CD4-positive, CD25-positive, alpha-beta regulatory T cell (primary cell): ENCODE measurements around the gene OR2G6. TPM values are rescaled to one million over a fixed set of nuclear protein-coding genes. Genes with fewer than 3 reads are reported as not detected.

Source experiments
- polyA plus RNA-seq, 4 donors: library from polyadenylated mRNA; unstranded; fragments of 300-500 nt; fragmentation: Illumina TruSeq; gene quantifications; one replicate each; pipeline ENCODE4 v1.2.3, GENCODE V29; 2021
- total RNA-seq: library from RNA; stranded (reverse); gene quantifications from one replicate; pipeline ENCODE4 v1.2.3, GENCODE V29; 2022

The OR2G6 gene
- total and polyA plus RNA-seq, 5 donors from 2014 or later = not detected

Other genes starting within 250 kb of the OR2G6 start
- gene OR2T33, start 230.1 kb upstream of the OR2G6 start, total RNA-seq = not detected
- gene OR2T33, start 230.1 kb upstream of the OR2G6 start, polyA plus RNA-seq = not detected
- gene OR2T12, start 204.6 kb upstream of the OR2G6 start, total RNA-seq = not detected
- not detected for gene OR2T12, start 204.6 kb upstream of the OR2G6 start, polyA plus RNA-seq
- not detected for gene OR2M7, start 183.5 kb upstream of the OR2G6 start, total RNA-seq
- gene OR2M7, start 183.5 kb upstream of the OR2G6 start, polyA plus RNA-seq = not detected
- gene OR14C36, start 159.3 kb upstream of the OR2G6 start, total RNA-seq = not detected
- not detected for gene OR14C36, start 159.3 kb upstream of the OR2G6 start, polyA plus RNA-seq
- gene OR2T4, start 146.4 kb upstream of the OR2G6 start, total RNA-seq = not detected
- gene OR2T4, start 146.4 kb upstream of the OR2G6 start, polyA plus RNA-seq = not detected
- gene OR2T6, start 132.3 kb upstream of the OR2G6 start, total RNA-seq = not detected
- not detected for gene OR2T6, start 132.3 kb upstream of the OR2G6 start, polyA plus RNA-seq
- not detected for gene OR2T1, start 105.0 kb upstream of the OR2G6 start, total RNA-seq
- not detected for gene OR2T1, start 105.0 kb upstream of the OR2G6 start, polyA plus RNA-seq
- gene OR2T2, start 62.4 kb upstream of the OR2G6 start, total RNA-seq = not detected
- not detected for gene OR2T2, start 62.4 kb upstream of the OR2G6 start, polyA plus RNA-seq
- gene OR2T3, start 34.7 kb upstream of the OR2G6 start, total RNA-seq = not detected
- not detected for gene OR2T3, start 34.7 kb upstream of the OR2G6 start, polyA plus RNA-seq
- gene OR2T5, start 19.5 kb upstream of the OR2G6 start, total RNA-seq = not detected
- not detected for gene OR2T5, start 19.5 kb upstream of the OR2G6 start, polyA plus RNA-seq
- gene OR2T29, start 54.7 kb downstream of the OR2G6 start, total RNA-seq = not detected
- not detected for gene OR2T29, start 54.7 kb downstream of the OR2G6 start, polyA plus RNA-seq
- not detected for gene OR2T34, start 66.7 kb downstream of the OR2G6 start, total RNA-seq
- gene OR2T34, start 66.7 kb downstream of the OR2G6 start, polyA plus RNA-seq = not detected
- not detected for gene OR2T10, start 89.6 kb downstream of the OR2G6 start, total RNA-seq
- not detected for gene OR2T10, start 89.6 kb downstream of the OR2G6 start, polyA plus RNA-seq
- not detected for gene OR2T11, start 127.0 kb downstream of the OR2G6 start, total RNA-seq
- gene OR2T11, start 127.0 kb downstream of the OR2G6 start, polyA plus RNA-seq = not detected
- gene OR2T35, start 137.2 kb downstream of the OR2G6 start, total RNA-seq = not detected
- not detected for gene OR2T35, start 137.2 kb downstream of the OR2G6 start, polyA plus RNA-seq
- gene OR2T27, start 147.5 kb downstream of the OR2G6 start, total RNA-seq = not detected
- gene OR2T27, start 147.5 kb downstream of the OR2G6 start, polyA plus RNA-seq = not detected
- not detected for gene OR14I1, start 194.7 kb downstream of the OR2G6 start, total RNA-seq
- not detected for gene OR14I1, start 194.7 kb downstream of the OR2G6 start, polyA plus RNA-seq
- gene LYPD8, start 247.7 kb downstream of the OR2G6 start, total RNA-seq = not detected
- under 1 TPM in 1 of 4 donors, not detected in 3; 0.22 TPM for gene LYPD8, start 247.7 kb downstream of the OR2G6 start, polyA plus RNA-seq